Neuron (in vitro differentiated cells): ENCODE results near the gene BIN1.

ENCODE experiments used
- H2AFZ ChIP-seq: one replicate; pipeline ENCODE4 v1.6.1; 2013; ENCODE audit warnings: low read depth, mild to moderate bottlenecking, inconsistent platforms, low read length, moderate library complexity
- H3K27me3 ChIP-seq: one replicate; pipeline ENCODE4 v1.6.1; 2013; ENCODE audit warnings: low read length; ENCODE audit not compliant: insufficient read depth
- H3K36me3 ChIP-seq: one replicate; pipeline ENCODE4 v1.6.1; 2013; ENCODE audit warnings: low read length; ENCODE audit not compliant: insufficient read depth
- H3K4me1 ChIP-seq: one replicate; pipeline ENCODE4 v1.6.1; 2013; ENCODE audit warnings: low read length; ENCODE audit not compliant: insufficient read depth
- H3K4me3 ChIP-seq: 2 replicates; pipeline ENCODE4 v1.5.1; 2013; ENCODE audit warnings: mild to moderate bottlenecking, low read length, moderate library complexity
- H3K9me3 ChIP-seq: one replicate; pipeline ENCODE4 v1.6.1; 2013; ENCODE audit warnings: low read length

BIN1 gene

GRCh38 chr2:127057371-127058245 is 49.3 kb downstream of the BIN1 start:
- H3K4me3 ChIP-seq: no peak overlapping the region
- no peaks in the 10 kb centered on the region for H3K9me3 ChIP-seq
- peaks cover 5% of the 10 kb centered on the region for H3K36me3 ChIP-seq
- H2AFZ ChIP-seq: no peak overlapping the region
- no peaks in the 10 kb centered on the region for H3K27me3 ChIP-seq
- no peaks in the 10 kb centered on the region for H3K4me1 ChIP-seq

GRCh38 chr2:127056631-127057370 is 50.2 kb downstream of the BIN1 start:
- H3K4me1 ChIP-seq: no peaks in the 10 kb centered on the region
- peaks cover 5% of the 10 kb centered on the region for H3K36me3 ChIP-seq
- no peak overlapping the region for H3K4me3 ChIP-seq
- no peaks in the 10 kb centered on the region for H3K27me3 ChIP-seq
- no peak overlapping the region for H2AFZ ChIP-seq
- H3K9me3 ChIP-seq: no peaks in the 10 kb centered on the region

GRCh38 chr2:127056086-127056485 is 50.9 kb downstream of the BIN1 start:
- Histone ChIP-seq H3K4me3 (no peak overlapping the region), H3K27me3 (no peaks in the 10 kb centered on the region)

GRCh38 chr2:127055786-127056076 is 51.2 kb downstream of the BIN1 start:
- Histone ChIP-seq H3K27me3 (no peaks in the 10 kb centered on the region), H3K4me3 (no peak overlapping the region), H3K36me3 (peaks cover 5% of the 10 kb centered on the region), H2AFZ (no peak overlapping the region), H3K9me3 (no peaks in the 10 kb centered on the region), H3K4me1 (no peaks in the 10 kb centered on the region)

More at GRCh38 chr2:127056086-127056485, 50.9 kb downstream of the BIN1 start:
- no peaks in the 10 kb centered on the region for H3K4me1 ChIP-seq
- H3K36me3 ChIP-seq: peaks cover 5% of the 10 kb centered on the region
- no peak overlapping the region for H2AFZ ChIP-seq
- H3K9me3 ChIP-seq: no peaks in the 10 kb centered on the region

- Histone ChIP-seq H3K36me3 (peaks cover 5% of the 10 kb centered on the region), H2AFZ (no peak overlapping the region), H3K4me1 (no peaks in the 10 kb centered on the region), H3K27me3 (no peaks in the 10 kb centered on the region), H3K4me3 (no peak overlapping the region), H3K9me3 (no peaks in the 10 kb centered on the region)
These were observed 51.8 kb downstream of the BIN1 start for GRCh38 chr2:127054996-127055785.

GRCh38 chr2:127054604-127054930 is 52.4 kb downstream of the BIN1 start:
- Histone ChIP-seq H3K4me1 (no peaks in the 10 kb centered on the region), H3K9me3 (no peaks in the 10 kb centered on the region), H3K4me3 (no peak overlapping the region), H2AFZ (no peak overlapping the region), H3K27me3 (no peaks in the 10 kb centered on the region), H3K36me3 (peaks cover 5% of the 10 kb centered on the region)

- no peak overlapping the region for H2AFZ ChIP-seq
- no peaks in the 10 kb centered on the region for H3K4me1 ChIP-seq
- no peaks in the 10 kb centered on the region for H3K27me3 ChIP-seq
- no peaks in the 10 kb centered on the region for H3K9me3 ChIP-seq
- H3K36me3 ChIP-seq: peaks cover 5% of the 10 kb centered on the region
- H3K4me3 ChIP-seq: no peak overlapping the region
These were observed 53.0 kb downstream of the BIN1 start for GRCh38 chr2:127053731-127054603.

GRCh38 chr2:127052771-127053691 is 53.9 kb downstream of the BIN1 start:
- Histone ChIP-seq H3K9me3 (no peaks in the 10 kb centered on the region), H3K4me3 (no peak overlapping the region), H3K36me3 (peaks cover 5% of the 10 kb centered on the region), H3K27me3 (no peaks in the 10 kb centered on the region), H2AFZ (no peak overlapping the region), H3K4me1 (no peaks in the 10 kb centered on the region)

GRCh38 chr2:127052057-127052770 is 54.7 kb downstream of the BIN1 start:
- Histone ChIP-seq H3K4me3 (no peak overlapping the region), H3K27me3 (no peaks in the 10 kb centered on the region), H3K36me3 (peaks cover 5% of the 10 kb centered on the region), H3K9me3 (no peaks in the 10 kb centered on the region), H3K4me1 (no peaks in the 10 kb centered on the region), H2AFZ (no peak overlapping the region)

- Histone ChIP-seq H3K4me3 (no peak overlapping the region), H3K4me1 (no peaks in the 10 kb centered on the region), H3K27me3 (no peaks in the 10 kb centered on the region), H3K9me3 (no peaks in the 10 kb centered on the region), H2AFZ (no peak overlapping the region), H3K36me3 (peaks cover 5% of the 10 kb centered on the region)
These were observed 55.6 kb downstream of the BIN1 start for GRCh38 chr2:127051116-127052056.

GRCh38 chr2:127050803-127051115 is 56.2 kb downstream of the BIN1 start:
- Histone ChIP-seq H3K27me3 (no peaks in the 10 kb centered on the region), H2AFZ (no peak overlapping the region), H3K36me3 (peaks cover under 1% of the 10 kb centered on the region), H3K4me1 (no peaks in the 10 kb centered on the region), H3K4me3 (no peak overlapping the region), H3K9me3 (no peaks in the 10 kb centered on the region)
